A172 (cell line): ENCODE results near the gene NSUN3. TPM values are rescaled to one million over a fixed set of nuclear protein-coding genes. Genes with fewer than 3 reads are reported as not detected.
A peak's percentile ranks its signal among the peaks of the same experiment; 100 is the strongest.
"Not testable (repeated sequence)": the region's sequence is repeated elsewhere in the genome, so short reads cannot be mapped to it uniquely, and the experiment has no call there.

Experiments used
- DNase-seq: peaks from one replicate; pipeline ENCODE4 v3.0.0-alpha.2; 2015; ENCODE audit warnings: low spot score
- total RNA-seq: library from RNA; depleted of rRNA; stranded (reverse); fragments of >200 nt; shearing (Covaris generic); gene quantifications from 2 replicates; pipeline ENCODE4 v1.2.3, GENCODE V29; 2014

The NSUN3 gene
- total RNA-seq, 1 experiment from 2014 or later: 16.7 TPM

GRCh38 chr3:94069194-94069813 lies 6.4 kb downstream of the NSUN3 start:
- peak; percentile 27 for DNase-seq

DNA sequence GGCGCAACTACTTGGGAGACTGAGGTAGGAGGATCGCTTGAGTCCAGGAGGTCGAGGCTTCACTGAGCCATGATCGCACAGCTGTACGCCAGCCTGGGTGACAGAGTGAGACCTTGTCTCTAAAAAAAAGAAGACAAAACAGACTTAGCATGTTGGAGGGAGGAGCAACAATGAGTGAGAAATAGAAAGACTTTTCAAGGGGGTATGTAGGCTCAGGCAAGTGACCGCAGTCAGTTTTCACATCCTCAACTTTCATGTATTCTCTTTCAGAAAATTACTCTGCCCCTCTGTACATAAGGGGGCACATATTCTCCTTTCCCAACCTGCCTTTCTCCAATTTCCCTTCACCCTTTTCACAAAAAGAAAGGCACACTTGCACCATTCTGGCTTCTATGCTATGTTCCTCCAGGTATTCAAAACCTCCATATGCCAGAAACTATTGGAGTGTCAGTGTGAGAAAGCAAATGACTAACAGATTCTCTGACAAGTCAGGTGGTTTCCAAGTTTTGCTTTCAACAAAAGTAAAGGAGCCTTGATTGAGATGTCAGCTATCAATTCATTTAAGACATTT lies 7.6 kb downstream of the NSUN3 start:
- DNase-seq: no peak

DNA sequence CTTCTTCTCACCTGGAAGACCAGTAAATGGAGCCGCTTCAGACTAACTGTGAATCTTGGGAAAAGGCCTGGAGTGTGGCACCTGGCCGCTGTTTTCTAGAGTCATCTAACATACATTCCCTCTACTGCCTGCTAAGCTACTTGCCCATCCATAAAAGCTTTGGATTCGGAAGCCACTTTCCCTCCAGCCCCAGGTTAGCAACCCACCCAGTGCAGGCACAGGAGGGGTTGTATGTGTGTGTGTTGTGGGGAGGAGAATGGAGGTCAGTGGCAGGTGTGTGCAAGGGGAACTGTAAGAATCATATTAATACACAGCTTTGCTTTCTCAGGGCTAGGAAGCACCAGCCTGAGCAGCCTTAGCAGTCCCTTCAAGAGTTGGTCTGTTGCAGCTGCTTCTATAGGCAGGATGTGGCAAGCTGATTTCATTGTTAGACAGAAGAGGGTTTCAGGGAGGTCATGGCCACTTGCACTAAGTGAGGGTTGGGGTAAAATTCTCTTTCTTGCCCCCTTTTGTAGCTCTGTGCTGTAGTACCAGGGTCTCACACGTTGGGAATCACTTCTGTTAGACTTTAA lies 8.9 kb downstream of the NSUN3 start:
- DNase-seq: no peak

DNA sequence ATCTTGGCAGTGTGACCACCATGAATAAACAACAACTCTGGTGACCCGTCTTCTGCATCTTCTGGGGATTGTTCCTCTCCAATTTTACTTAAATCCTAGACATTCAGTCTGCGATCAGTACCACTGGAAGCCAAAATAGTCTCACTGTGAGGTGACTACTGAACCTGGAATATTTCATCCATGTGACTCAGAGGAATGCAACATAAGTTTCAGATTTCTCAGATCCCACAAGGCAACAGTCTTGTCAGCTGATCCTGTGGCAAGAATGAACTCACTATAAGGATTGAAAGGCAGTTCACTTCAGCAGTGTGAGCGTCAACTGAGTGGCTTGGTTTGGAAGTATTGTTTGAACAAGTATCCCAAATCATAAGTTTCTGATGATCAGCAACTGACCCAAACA lies 13.2 kb downstream of the NSUN3 start:
- peak; percentile 6 for DNase-seq

GRCh38 chr3:94080552-94080951 lies 17.7 kb downstream of the NSUN3 start:
- DNase-seq: not testable (repeated sequence)

DNA sequence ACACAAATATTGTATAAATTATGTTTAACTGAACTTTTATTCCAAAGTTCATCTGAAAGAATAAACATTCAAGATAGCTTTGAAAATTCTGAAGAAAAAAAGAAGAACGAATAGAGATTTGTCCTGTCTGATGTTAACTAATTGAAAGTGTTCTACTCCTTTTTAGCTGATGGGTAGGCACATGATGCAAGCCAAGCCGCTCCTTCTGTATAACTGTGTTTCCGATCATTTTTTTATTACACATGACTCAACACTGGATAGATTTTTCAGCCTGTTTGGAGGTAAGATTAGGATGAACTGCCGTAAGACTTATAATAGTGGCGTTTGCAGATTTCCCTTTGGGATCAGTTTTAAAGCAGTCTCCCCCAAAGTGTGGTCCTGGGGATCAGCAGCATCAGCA lies 19.0 kb downstream of the NSUN3 start:
- no peak for DNase-seq

GRCh38 chr3:94082391-94082937 lies 19.6 kb downstream of the NSUN3 start:
- no peak for DNase-seq

GRCh38 chr3:94083261-94083660 lies 20.4 kb downstream of the NSUN3 start:
- DNase-seq: peak; percentile 26

DNA sequence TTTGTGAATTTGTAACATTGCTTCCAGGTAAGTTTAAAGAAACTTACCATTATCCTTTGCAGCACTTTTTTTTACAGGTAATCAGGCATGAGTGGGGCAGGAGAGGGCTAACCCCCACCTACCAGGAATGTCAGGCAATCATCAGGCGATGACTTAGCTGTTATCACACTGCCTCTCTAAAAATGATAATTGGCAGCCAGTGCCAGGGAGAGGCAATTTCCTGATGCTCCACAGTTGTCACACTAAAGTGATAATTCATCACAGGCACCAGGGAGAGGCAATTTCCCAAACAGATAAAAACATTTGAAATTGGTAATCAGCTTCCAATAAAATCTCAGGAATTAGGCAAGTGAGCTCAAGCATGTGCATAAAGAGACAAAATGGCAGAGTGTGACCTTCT lies 26.3 kb downstream of the NSUN3 start:
- DNase-seq: no peak

- no peak for DNase-seq
Observed at GRCh38 chr3:94092086-94092485, 29.2 kb downstream of the NSUN3 start.

GRCh38 chr3:94093151-94093550 lies 30.3 kb downstream of the NSUN3 start:
- DNase-seq: no peak

GRCh38 chr3:94095111-94095510 lies 32.2 kb downstream of the NSUN3 start:
- DNase-seq: no peak

DNA sequence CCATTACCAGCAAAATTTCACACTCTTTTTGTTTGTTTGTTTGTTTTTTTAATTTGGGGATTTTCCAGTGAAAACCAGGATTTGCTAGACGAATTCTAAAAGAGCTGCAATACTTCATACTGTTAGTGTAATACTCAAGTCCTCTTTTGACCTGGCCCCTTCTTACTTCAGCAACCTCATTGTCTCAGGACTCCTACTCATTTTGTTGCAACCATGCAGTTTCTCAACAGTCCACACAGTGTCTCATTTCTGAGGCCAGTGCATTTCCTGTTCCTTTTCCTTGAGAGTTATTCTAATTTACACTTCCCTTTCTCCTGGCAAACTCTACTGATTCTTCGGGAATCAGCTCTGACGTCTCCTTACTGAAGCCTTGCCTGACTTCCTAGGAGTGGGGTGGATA lies 35.6 kb downstream of the NSUN3 start:
- DNase-seq: no peak

GRCh38 chr3:94099311-94099710 lies 36.5 kb downstream of the NSUN3 start:
- DNase-seq: no peak

- DNase-seq: peak; percentile 8
Observed at GRCh38 chr3:94101860-94102259, 39.0 kb downstream of the NSUN3 start.

DNA sequence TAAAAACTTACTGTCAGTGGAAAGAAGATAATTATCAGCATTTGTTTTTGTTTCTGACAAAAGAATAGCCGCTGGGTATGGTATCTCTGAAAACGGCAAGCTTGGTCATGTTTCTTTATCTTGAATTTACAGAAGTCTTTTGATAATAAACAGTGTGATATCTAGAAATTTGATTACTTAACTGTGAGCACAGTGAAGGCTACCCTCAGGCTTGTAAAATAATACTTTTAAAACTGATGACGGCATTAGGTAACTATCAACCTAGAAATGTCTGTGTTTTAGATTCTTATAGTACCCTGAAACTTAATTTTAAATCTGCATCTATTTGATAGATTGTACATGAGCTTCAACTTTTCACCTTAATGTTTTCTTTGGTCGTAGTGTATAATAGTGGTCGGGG lies 43.4 kb downstream of the NSUN3 start:
- no peak for DNase-seq

- DNase-seq: not testable (repeated sequence)
Observed at GRCh38 chr3:94110232-94110631, 47.4 kb downstream of the NSUN3 start.

DNA sequence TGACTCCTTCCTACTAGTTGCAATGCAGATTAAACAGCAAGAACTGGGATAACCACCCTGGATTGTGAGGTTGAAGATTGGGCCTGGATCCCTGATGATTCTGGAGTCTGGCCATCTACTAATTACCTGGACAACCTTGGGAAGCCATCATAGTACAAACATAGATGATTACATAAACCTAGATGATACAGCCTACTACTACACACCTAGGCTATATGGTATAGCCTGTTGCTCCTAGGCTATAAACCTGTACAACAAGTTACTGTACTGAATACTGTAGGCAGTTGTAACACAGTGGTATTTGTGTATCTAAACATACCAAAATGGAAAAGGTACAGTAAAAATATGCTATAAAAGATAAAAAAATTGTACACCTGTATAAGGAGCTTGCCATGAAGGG lies 48.0 kb downstream of the NSUN3 start:
- DNase-seq: no peak

- no peak for DNase-seq
Observed at GRCh38 chr3:94114666-94115065, 51.8 kb downstream of the NSUN3 start.

DNA sequence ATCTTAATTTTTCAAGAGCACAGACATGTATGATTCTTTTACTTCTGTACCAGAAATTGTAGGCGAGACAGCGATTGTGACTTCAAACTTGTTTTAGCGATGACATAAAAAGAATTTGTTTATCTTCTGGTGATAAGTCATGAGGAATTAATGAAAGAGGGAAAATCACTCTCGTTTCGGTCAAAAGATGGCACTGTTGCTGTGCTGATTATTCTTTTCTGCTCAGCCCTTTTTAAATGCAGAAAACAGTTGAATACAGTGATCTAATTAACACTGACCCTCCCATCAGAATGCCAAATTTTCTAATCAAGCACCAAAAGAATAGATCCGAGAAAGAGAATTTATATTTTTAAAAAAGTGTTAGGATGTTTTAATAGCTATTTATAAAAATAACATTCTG lies 52.6 kb downstream of the NSUN3 start:
- peak; percentile 50 for DNase-seq

- DNase-seq: no peak
Observed at GRCh38 chr3:94117729-94118128, 54.9 kb downstream of the NSUN3 start.

DNA sequence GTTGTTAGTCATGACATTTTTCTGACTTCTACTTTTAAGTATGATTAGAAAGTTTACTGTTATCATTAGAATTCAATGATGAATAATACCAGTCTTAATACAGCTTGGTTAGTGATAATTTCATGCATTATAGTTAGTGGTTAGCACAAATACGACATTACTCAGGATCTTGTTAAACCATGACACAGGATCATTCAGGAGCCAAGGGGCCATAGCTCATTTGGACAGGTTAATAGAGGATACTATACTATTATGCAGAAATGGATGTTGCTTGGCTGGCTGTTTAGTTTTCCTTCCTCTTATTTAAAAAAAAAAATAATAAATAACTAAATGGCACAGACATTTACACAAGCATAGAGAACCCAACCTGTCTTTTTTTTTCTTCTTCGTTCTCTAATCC lies 55.5 kb downstream of the NSUN3 start:
- no peak for DNase-seq

DNA sequence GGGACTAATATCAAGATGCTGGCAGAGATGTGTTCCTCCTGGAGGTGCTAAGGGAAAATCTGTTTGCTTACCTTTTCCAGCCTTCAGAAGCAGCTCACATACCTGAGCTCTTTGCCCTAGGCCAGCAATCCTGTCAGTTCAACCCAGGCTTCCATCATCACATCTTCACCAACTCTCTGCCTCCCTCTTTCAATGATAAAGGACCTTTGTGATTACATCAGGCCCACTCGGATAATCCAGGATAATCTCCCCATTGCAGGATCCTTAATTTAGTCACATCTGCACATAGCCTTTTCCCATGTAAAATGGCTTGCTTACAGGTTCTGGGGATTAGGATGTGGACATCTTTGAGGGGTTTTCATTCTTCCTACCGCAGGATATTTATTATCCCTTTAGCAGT lies 58.3 kb downstream of the NSUN3 start:
- DNase-seq: no peak
